SKM-1 (cell line): ENCODE data around the gene ABR.

ENCODE experiments used
- DNase-seq: peaks from one replicate; lab custom pipeline; 2025; ENCODE audit not compliant: unreplicated experiment; lab: John Stamatoyannopoulos, UW

Gene ABR

GRCh38 chr17:968812-969730 lies 210.7 kb downstream of the ABR start:
- DNase-seq, result no peak

GRCh38 chr17:967122-967521 lies 212.7 kb downstream of the ABR start:
- no peak for DNase-seq

- no peak for DNase-seq
Observed at GRCh38 chr17:965311-965989, 214.3 kb downstream of the ABR start.

GRCh38 chr17:964876-965275 lies 214.9 kb downstream of the ABR start:
- no peak for DNase-seq

GRCh38 chr17:962670-963069 lies 217.1 kb downstream of the ABR start:
- no peak for DNase-seq

- DNase-seq, result no peak
Observed at GRCh38 chr17:962166-962565, 217.6 kb downstream of the ABR start.

GRCh38 chr17:958712-959451 lies 220.9 kb downstream of the ABR start:
- no peak for DNase-seq

GRCh38 chr17:957856-958421 lies 221.8 kb downstream of the ABR start:
- no peak for DNase-seq

GRCh38 chr17:956905-957304 lies 222.9 kb downstream of the ABR start:
- DNase-seq, result no peak

GRCh38 chr17:954431-955164 lies 225.2 kb downstream of the ABR start:
- no peak for DNase-seq

- no peak for DNase-seq
Observed at GRCh38 chr17:953767-954166, 226.0 kb downstream of the ABR start.
